Right renal cortex interstitium (tissue), 3 donors: ENCODE data around the gene SFXN3. TPM values are rescaled to one million over a fixed set of nuclear protein-coding genes. Genes with fewer than 3 reads are reported as not detected.

Experiments
- DNase-seq, 3 donors: peaks; one replicate each; pipeline ENCODE4 v3.0.0-alpha.2; 2013; ENCODE audit warnings: low read depth in 3 of 3, low spot score in 2 of 3
- polyA plus RNA-seq, 3 donors: library from polyadenylated mRNA; unstranded; fragments of 120-200 nt; gene quantifications; one replicate each; pipeline ENCODE4 v1.2.1, GENCODE V29; 2013; ENCODE audit not compliant: insufficient read length in 3 of 3

Gene SFXN3
- polyA plus RNA-seq: 10 to 100 TPM; 20.7 to 22.6 (median 22.3) TPM

GRCh38 chr10:101031128-101031795 lies at the start of gene SFXN3, which contains the start of gene PDZD7:
Gene SFXN3, plus strand, starts transcription at chr10:101031234. Its CDS starts 3,461 bp downstream, at chr10:101034695.
Gene PDZD7, minus strand, starts transcription at chr10:101031129. Its CDS starts 910 bp downstream, at chr10:101030219.
- DNase-seq: peak in 1 of 3 donors; percentile 81

- no peak for DNase-seq
These were observed 47.9 kb upstream of the SFXN3 start for GRCh38 chr10:100982916-100983830.

- no peak for DNase-seq
These were observed 47.0 kb upstream of the SFXN3 start for GRCh38 chr10:100983868-100984671.

- DNase-seq: no peak
These were observed 46.3 kb upstream of the SFXN3 start for GRCh38 chr10:100984672-100985177.

GRCh38 chr10:100985336-100985735 lies 45.7 kb upstream of the SFXN3 start:
- no peak for DNase-seq

- DNase-seq: no peak
These were observed 44.4 kb upstream of the SFXN3 start for GRCh38 chr10:100986623-100986951.

- DNase-seq: peak in 2 of 3 donors; percentile 59 to 74
These were observed 43.9 kb upstream of the SFXN3 start, which contains the start of the genes MRPL43 and TWNK for GRCh38 chr10:100986952-100987684. Gene MRPL43, minus strand, starts transcription at chr10:100987497. Its CDS starts 54 bp downstream, at chr10:100987443. Gene TWNK, plus strand, starts transcription at chr10:100987543. Its CDS starts 668 bp downstream, at chr10:100988211.

GRCh38 chr10:100987685-100988049 lies 43.4 kb upstream of the SFXN3 start:
- DNase-seq: no peak

- no peak for DNase-seq
These were observed 42.9 kb upstream of the SFXN3 start for GRCh38 chr10:100988166-100988565.

GRCh38 chr10:100989088-100989487 lies 41.9 kb upstream of the SFXN3 start:
- no peak for DNase-seq

GRCh38 chr10:100993986-100994708 lies 36.9 kb upstream of the SFXN3 start:
- no peak for DNase-seq

GRCh38 chr10:100995181-100995580 lies 35.9 kb upstream of the SFXN3 start:
- DNase-seq: no peak

GRCh38 chr10:100996678-100997359 lies 34.2 kb upstream of the SFXN3 start:
- DNase-seq: no peak

GRCh38 chr10:100997360-100998182 lies 33.5 kb upstream of the SFXN3 start:
- no peak for DNase-seq

- DNase-seq: peak in 2 of 3 donors; percentile 84
These were observed 32.6 kb upstream of the SFXN3 start for GRCh38 chr10:100998183-100998990.

- peak in 1 of 3 donors; percentile 67 for DNase-seq
These were observed 31.9 kb upstream of the SFXN3 start for GRCh38 chr10:100998991-100999741.
